Erythroblast (primary cell): Measurements from ENCODE around the gene MPZ.
"Not testable (repeated sequence)": the region's sequence is repeated elsewhere in the genome, so short reads cannot be mapped to it uniquely, and the experiment has no call there.

Source experiments
- GATA1 ChIP-seq: IDR thresholded peaks from 2 replicates; pipeline ENCODE4 v1.6.1; 2011; ENCODE audit warnings: low read depth, mild to moderate bottlenecking, control low read depth, low read length, moderate library complexity
- POLR2A ChIP-seq: IDR thresholded peaks from 2 replicates; pipeline ENCODE4 v1.6.1; 2011; ENCODE audit warnings: mild to moderate bottlenecking, low read length

DNA sequence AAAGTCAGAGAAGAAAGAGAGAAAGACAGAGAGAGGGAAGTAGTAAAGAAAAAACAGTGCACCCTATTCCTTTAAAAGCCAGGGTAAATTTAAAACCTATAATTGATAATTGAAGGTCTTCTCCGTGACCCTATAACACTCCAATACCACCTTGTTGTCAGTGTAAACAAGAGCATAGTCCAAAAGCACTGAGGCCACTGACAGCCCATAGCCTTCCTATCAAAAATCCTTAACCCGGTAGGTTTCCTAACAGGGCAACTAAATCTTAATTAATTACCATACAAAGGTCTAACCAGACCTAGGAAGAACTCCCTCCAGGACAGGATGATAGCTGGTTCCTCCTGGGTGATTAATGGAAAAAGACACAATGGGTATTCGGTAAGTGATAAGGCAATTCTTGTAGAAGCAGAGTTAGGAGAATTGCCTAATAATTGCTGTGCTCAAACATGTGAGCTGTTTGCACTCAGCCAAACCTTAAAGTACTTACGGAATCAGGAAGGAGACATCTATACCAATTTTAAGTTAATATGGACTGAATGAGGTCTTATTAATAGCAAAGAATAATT, 53.7 kb downstream of the MPZ start:
- not testable (repeated sequence) for TF ChIP-seq POLR2A, GATA1
